ENCODE results near the gene NCKAP5. TPM values are rescaled to one million over a fixed set of nuclear protein-coding genes. Genes with fewer than 3 reads are reported as not detected.

Gene NCKAP5
- total RNA-seq, 2 donors from 2014 or later = 0.78 to 2.6 TPM

DNA sequence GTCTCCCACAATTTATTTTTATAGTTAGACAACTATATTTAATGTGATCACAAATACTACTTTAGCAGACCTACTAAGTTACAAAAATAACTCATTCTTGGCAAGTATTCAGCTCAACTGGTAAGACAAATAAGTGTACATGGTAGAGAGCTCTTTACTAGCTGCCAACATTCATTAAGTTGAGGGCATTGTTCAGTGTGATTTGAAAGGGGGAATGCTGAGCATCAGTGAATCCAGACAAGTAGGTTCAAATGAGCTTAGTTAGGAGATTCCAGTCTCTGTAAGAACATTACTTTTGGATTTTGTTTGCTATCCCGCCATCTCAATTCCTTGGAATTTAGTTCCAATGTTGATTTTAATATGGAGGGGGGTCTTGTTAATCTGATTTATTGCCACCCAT lies 710.9 kb downstream of the NCKAP5 start:
- Histone ChIP-seq H3K4me3 (no peak overlapping the region), H3K36me3 (replicated peaks in 1 of 2; ENCODE audit: insufficient read depth in 1 of 2, low read depth in 2 of 2) (no peaks in the 10 kb centered on the region), H3K9me3 (no peaks in the 10 kb centered on the region), H3K27ac (no peak overlapping the region), H3K27me3 (no peaks in the 10 kb centered on the region), H3K4me1 (no peaks in the 10 kb centered on the region)
- ATAC-seq = no peak
- TF ChIP-seq, protein P1, sequence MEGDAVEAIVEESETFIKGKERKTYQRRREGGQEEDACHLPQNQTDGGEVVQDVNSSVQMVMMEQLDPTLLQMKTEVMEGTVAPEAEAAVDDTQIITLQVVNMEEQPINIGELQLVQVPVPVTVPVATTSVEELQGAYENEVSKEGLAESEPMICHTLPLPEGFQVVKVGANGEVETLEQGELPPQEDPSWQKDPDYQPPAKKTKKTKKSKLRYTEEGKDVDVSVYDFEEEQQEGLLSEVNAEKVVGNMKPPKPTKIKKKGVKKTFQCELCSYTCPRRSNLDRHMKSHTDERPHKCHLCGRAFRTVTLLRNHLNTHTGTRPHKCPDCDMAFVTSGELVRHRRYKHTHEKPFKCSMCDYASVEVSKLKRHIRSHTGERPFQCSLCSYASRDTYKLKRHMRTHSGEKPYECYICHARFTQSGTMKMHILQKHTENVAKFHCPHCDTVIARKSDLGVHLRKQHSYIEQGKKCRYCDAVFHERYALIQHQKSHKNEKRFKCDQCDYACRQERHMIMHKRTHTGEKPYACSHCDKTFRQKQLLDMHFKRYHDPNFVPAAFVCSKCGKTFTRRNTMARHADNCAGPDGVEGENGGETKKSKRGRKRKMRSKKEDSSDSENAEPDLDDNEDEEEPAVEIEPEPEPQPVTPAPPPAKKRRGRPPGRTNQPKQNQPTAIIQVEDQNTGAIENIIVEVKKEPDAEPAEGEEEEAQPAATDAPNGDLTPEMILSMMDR (IDR thresholded peaks at IDR 0.05) = no peak
- no peak for TF ChIP-seq POLR2A (IDR thresholded peaks at IDR 0.05)
- 29 to 96% methylated on average over 1 of the region's 1 CpG for WGBS, 2 donors
- no peak for DNase-seq
- intact Hi-C loops (cut with DNase I) = no loop called here

DNA sequence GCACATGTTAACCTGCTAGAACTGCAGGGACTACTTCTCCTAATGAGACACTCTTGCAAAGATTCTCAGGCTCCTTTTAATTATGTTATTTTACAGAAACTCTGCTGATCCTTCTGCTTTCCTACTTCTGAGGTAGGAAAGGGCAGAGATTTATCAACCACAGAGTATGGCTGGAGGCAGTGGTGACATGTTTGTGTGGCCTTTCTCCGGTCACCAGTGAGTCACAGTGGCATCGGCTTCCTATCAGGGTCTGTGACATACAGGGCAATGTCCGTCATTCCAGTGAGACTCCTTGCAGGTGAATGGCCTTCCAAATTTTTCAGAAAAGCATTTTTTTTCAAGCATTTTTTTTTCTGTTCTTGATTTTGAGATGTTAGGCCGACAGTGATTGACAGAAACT lies 717.6 kb downstream of the NCKAP5 start:
- Histone ChIP-seq H3K9me3 (no peaks in the 10 kb centered on the region), H3K4me3 (no peak overlapping the region)

DNA sequence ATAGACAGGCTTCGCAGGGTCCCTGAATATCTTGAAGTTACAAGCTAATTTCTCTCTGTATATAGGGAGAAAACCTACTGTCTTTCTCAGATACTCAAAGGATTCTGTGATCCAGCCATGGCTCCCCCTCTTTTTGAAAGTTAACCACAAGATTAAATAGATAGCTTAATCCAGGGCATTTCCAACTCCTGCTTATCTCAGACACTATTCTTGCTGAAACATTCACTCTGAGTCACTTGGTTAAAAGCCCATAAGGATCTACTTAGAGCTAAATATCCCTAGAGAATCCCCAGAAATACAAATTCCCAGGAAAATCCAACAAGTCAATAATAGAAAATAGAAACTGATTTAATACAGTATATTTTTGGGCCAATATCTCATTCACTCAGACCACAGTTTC lies 719.1 kb downstream of the NCKAP5 start:
- no peak for ATAC-seq
- intact Hi-C loops (cut with DNase I) = no loop called here
- no peak overlapping the region for H3K4me3 ChIP-seq
- no peak overlapping the region for H3K27ac ChIP-seq
- H3K4me1 ChIP-seq = no peaks in the 10 kb centered on the region
- no peak for TF ChIP-seq POLR2A (IDR thresholded peaks at IDR 0.05)
- TF ChIP-seq, protein P1 (IDR thresholded peaks at IDR 0.05) = no peak
- H3K36me3 ChIP-seq (replicated peaks in 1 of 2; ENCODE audit: insufficient read depth in 1 of 2, low read depth in 2 of 2) = no peaks in the 10 kb centered on the region
- 93 to 96% methylated on average over 1 of the region's 1 CpG for WGBS, 2 donors
- no peaks in the 10 kb centered on the region for H3K9me3 ChIP-seq
- no peaks in the 10 kb centered on the region for H3K27me3 ChIP-seq
- DNase-seq = no peak

More for the DNA sequence above, 717.6 kb downstream of the NCKAP5 start:
- TF ChIP-seq POLR2A (IDR thresholded peaks at IDR 0.05) = no peak
- TF ChIP-seq, protein P1 (IDR thresholded peaks at IDR 0.05) = no peak
- Histone ChIP-seq H3K27me3 (no peaks in the 10 kb centered on the region), H3K36me3 (replicated peaks in 1 of 2; ENCODE audit: insufficient read depth in 1 of 2, low read depth in 2 of 2) (no peaks in the 10 kb centered on the region), H3K27ac (no peak overlapping the region), H3K4me1 (no peaks in the 10 kb centered on the region)
- WGBS, 2 donors = 77 to 85% methylated on average over 4 of the region's 4 CpGs
- intact Hi-C loops (cut with DNase I) = no loop called here
- no peak for DNase-seq
- ATAC-seq = no peak

DNA sequence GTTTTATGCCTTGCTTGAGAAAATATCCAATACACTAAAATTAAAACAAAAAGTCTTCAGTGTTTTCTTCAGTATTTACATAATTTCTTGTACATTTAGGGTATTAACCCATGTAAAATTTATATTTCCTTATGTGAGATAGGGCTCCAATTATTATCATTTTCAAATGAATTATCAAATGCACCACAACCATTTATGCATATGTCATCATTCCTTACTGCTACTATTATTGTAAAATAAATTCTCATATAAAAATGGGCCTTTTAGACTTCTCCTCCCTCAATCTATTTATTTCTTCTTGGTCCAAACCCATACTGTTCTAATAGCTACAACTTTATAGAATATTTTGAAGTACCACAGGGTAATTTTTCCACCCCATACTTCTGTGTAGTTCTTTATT lies 722.9 kb downstream of the NCKAP5 start:
- TF ChIP-seq, protein P1 (IDR thresholded peaks at IDR 0.05) = no peak
- no peak for TF ChIP-seq POLR2A (IDR thresholded peaks at IDR 0.05)

DNA sequence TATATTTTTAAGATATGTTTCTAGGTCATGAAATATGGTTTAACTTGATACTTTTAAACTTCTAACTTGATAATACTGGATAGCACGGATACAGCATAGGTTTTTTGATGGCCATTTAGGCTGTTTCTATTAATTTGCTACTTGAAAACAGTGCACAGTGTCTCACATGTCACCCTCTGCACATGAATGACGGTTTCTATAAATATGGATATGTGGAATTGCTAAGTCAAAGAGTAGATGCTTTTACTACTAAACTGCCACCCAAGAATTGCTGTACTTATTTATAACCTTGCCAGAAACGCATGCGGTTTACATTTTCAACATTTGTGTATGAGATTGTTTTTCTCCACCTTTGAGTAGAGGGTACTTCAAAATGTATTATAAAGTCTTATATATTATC lies 723.7 kb downstream of the NCKAP5 start:
- no peak overlapping the region for H3K4me3 ChIP-seq
- H3K36me3 ChIP-seq (replicated peaks in 1 of 2; ENCODE audit: insufficient read depth in 1 of 2, low read depth in 2 of 2) = no peaks in the 10 kb centered on the region
- no peaks in the 10 kb centered on the region for H3K27me3 ChIP-seq
- WGBS, 2 donors = 81 to 83% methylated on average over 4 of the region's 4 CpGs
- intact Hi-C loops (cut with DNase I) = no loop called here
- H3K27ac ChIP-seq = no peak overlapping the region
- DNase-seq (no peak), ATAC-seq (no peak)
- no peaks in the 10 kb centered on the region for H3K4me1 ChIP-seq
- TF ChIP-seq, protein P1 (IDR thresholded peaks at IDR 0.05) = no peak
- TF ChIP-seq POLR2A (IDR thresholded peaks at IDR 0.05) = no peak
- no peaks in the 10 kb centered on the region for H3K9me3 ChIP-seq

More for the DNA sequence above, 722.9 kb downstream of the NCKAP5 start:
- H3K4me3 ChIP-seq = no peak overlapping the region
- DNase-seq = no peak
- H3K36me3 ChIP-seq (replicated peaks in 1 of 2; ENCODE audit: insufficient read depth in 1 of 2, low read depth in 2 of 2) = no peaks in the 10 kb centered on the region
- H3K27ac ChIP-seq = no peak overlapping the region
- no peaks in the 10 kb centered on the region for H3K9me3 ChIP-seq
- no peaks in the 10 kb centered on the region for H3K4me1 ChIP-seq
- no peaks in the 10 kb centered on the region for H3K27me3 ChIP-seq
- no peak for ATAC-seq
- intact Hi-C loops (cut with DNase I) = no loop called here
